Stimulated activated CD4-positive, alpha-beta T cell treated with anti-CD3 and anti-CD28 coated beads, Interleukin-1b, Interleukin-23, amount 100 ng/mL, for 1 hour (primary cell): ENCODE measurements around the gene GRIA2.

Source experiments
- DNase-seq, 2 donors: peaks; one replicate each; pipeline ENCODE4 v3.0.0-alpha.2; 2020; ENCODE audit warnings: low read depth in 2 of 2

Gene GRIA2

DNA sequence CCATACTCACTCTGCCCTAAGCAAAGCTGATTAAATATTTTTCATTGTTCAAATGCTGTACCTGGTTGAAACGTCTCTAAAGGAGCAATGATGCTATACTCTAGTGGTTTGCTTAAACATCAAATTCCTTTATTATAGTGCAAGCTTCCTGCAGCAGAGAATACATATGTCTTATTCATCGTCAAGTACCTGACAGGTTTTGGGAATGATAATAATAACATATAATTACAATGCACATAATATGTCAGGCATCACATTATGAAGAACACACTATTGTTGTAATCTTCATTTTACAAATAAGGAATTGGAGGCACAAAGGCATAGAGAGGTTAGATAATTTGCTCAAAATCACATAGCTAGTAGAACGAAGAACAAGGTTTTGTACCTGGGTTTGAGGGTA, 151.6 kb downstream of the GRIA2 start:
- DNase-seq = no peak

DNA sequence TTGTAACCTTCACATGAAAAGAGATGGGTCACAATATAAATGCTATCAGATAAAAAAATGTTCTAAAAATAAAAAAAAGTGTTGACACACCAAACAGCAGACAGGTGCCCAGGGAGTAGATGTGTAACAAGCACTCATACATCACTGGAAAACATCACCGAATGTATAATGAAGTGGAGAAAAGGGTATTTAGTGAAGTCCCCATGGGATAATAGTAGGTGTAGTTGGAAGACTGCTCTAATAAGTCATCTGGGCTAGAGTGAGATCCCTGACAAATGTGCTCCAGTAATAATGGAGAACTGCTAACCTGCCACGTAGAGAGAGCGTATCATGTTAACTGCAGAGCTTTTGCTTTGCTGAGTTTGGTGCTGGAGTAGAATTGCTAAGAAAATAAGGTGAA, 152.0 kb downstream of the GRIA2 start:
- DNase-seq = no peak

DNA sequence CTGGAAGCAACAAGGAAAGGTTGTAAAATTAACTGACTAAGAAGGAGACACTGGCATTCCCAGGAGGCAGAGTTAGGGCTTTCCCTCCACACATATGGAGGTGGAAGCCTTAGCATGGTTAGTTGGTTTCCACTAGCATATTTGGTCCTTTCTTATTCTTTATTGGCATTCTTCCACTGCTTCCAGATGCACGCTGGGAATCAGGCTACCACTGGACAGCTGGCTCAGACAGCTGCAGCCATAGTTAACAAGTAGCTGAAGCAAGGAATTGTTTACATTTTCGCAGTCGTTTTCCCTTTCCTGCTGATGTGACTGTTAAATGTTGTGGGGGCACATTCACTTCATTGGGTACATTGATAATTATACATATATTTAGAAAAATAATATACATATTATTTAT, 169.2 kb downstream of the GRIA2 start:
- DNase-seq = no peak

DNA sequence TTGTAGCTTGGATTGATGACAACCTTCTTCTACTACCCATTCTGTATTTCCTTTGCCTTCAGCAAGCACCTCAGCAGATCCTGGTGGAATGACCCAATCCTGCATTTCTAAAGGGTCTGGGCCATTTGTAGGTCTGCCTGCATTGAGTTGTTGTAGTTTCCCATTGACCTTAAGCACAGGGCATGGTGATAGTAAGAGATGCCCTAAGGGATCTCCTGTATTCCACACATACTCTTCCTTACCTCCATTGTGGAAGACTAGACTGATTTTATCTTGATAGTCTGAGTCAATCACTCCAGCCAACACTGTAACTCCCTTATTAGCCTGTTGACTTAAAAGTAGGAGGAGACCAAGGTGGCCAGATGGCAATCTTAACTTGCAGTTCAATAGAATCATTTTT, 184.5 kb downstream of the GRIA2 start:
- DNase-seq = no peak
